SK-N-SH treated with all-trans-retinoic acid at 6 μM for 48 hours (cell line): ENCODE results near the gene INTS14.

Experiments
- CREB5 ChIP-seq: fragments of 250-450 bp; sonication (Bioruptor Pico); IDR thresholded peaks from 2 replicates; pipeline ENCODE4 v1.5.1; 2020; ENCODE audit warnings: low read depth, mild to moderate bottlenecking, moderate library complexity
- GLIS3 ChIP-seq: fragments of 250-450 bp; sonication (Bioruptor Pico); IDR thresholded peaks from 2 replicates; pipeline ENCODE4 v1.5.0; 2020; ENCODE audit warnings: mild to moderate bottlenecking, moderate library complexity
- RARB ChIP-seq: fragments of 250-450 bp; sonication (Bioruptor Pico); IDR thresholded peaks from 2 replicates; pipeline ENCODE4 v1.8.0; 2021; ENCODE audit warnings: mild to moderate bottlenecking, moderate library complexity
- TCF4 ChIP-seq: fragments of 250-450 bp; sonication (Bioruptor Pico); IDR thresholded peaks from 2 replicates; pipeline ENCODE4 v1.8.0; 2021; ENCODE audit warnings: mild to moderate bottlenecking, moderate library complexity, borderline replicate concordance

GRCh38 chr15:65556622-65557021, 54.3 kb downstream of the INTS14 start:
- TF ChIP-seq RARB (CRISPR knock-in tag) (no peak), CREB5 (CRISPR knock-in tag) (no peak), GLIS3 (no peak), TCF4 (CRISPR knock-in tag) (no peak)
